Colonic mucosa (tissue), 4 donors: ENCODE results near the gene TAB2. TPM values are rescaled to one million over a fixed set of nuclear protein-coding genes. Genes with fewer than 3 reads are reported as not detected.

Experiments
- DNase-seq: peaks from one replicate; pipeline ENCODE4 v3.0.0-alpha.2; 2020
- H3K27ac ChIP-seq: fragments of 200-600 bp; one replicate; pipeline ENCODE4 v1.8.0; 2021
- H3K27me3 ChIP-seq: fragments of 200-600 bp; one replicate; pipeline ENCODE4 v1.8.0; 2021
- H3K36me3 ChIP-seq: fragments of 200-600 bp; one replicate; pipeline ENCODE4 v1.8.0; 2021
- H3K4me1 ChIP-seq: fragments of 200-600 bp; one replicate; pipeline ENCODE4 v1.8.0; 2021; ENCODE audit warnings: mild to moderate bottlenecking
- H3K4me3 ChIP-seq: fragments of 200-600 bp; one replicate; pipeline ENCODE4 v1.8.0; 2021
- H3K9ac ChIP-seq, 2 donors: one replicate each; pipeline ENCODE4 v1.7.0; 2013; ENCODE audit warnings: control low read depth in 2 of 2, low read depth in 2 of 2, low read length in 2 of 2
- H3K9me3 ChIP-seq: fragments of 200-600 bp; one replicate; pipeline ENCODE4 v1.8.0; 2021
- CTCF ChIP-seq: fragments of 200-600 bp; IDR thresholded peaks from one replicate; pipeline ENCODE4 v1.8.0; 2022; ENCODE audit warnings: antibody characterized with exemption, mild to moderate bottlenecking
- intact Hi-C: fragments of 100-400 bp; cut with DNase I; formaldehyde crosslinking; loops from one replicate; pipeline ENCODE4 v1.14.1; 2022
- total RNA-seq, 2 donors: library from RNA; stranded (reverse); fragmentation: NEBNext Ultra II Directional in 1 of 2; extraction: Animal tissue kit (Norgen Biotek cat#: 25700) in 1 of 2; gene quantifications; one replicate each; pipeline ENCODE4 v1.2.1, GENCODE V29; 2021
- donor health status: healthy.
- donor health status: DM: no; HTN: no; CAD: no.
- donor health status: DM: no; HTN: no; CAD: no.

TAB2 gene
- total RNA-seq, 2 donors from 2014 or later: 36.7 to 81.3 TPM

GRCh38 chr6:149273318-149273717 is 44.2 kb upstream of the TAB2 start:
- Histone ChIP-seq H3K9ac (no peak overlapping the region), H3K36me3 (no peaks in the 10 kb centered on the region), H3K4me1 (no peaks in the 10 kb centered on the region), H3K27ac (no peak overlapping the region), H3K4me3 (no peak overlapping the region), H3K27me3 (no peaks in the 10 kb centered on the region), H3K9me3 (no peaks in the 10 kb centered on the region)
- no peak for TF ChIP-seq CTCF
- intact Hi-C loops: no loop called here
- no peak for DNase-seq

GRCh38 chr6:149275621-149276020 is 41.9 kb upstream of the TAB2 start:
- Histone ChIP-seq H3K27ac (no peak overlapping the region), H3K9ac (no peak overlapping the region), H3K4me3 (no peak overlapping the region), H3K36me3 (no peaks in the 10 kb centered on the region), H3K9me3 (no peaks in the 10 kb centered on the region), H3K27me3 (no peaks in the 10 kb centered on the region), H3K4me1 (no peaks in the 10 kb centered on the region)
- TF ChIP-seq CTCF: no peak
- DNase-seq: no peak
- intact Hi-C loops: no loop called here

DNA sequence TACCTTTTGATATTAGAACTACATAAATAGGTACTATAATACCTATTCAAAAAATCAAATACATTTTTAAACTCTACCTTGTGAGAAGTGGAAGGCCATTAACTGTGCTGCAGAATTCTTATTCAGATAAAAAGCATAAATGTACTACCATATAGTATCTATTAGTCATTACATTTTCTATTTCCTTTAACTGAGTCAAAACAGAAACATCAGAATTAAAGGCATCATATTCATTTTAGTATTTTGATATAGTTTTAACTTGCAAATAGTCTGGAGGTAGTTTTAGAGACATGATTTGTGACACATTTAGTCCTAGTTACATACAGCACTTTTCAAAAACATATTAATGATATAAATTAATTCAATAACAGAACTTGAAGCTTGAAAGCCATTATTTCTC is 39.9 kb upstream of the TAB2 start:
- no peak for TF ChIP-seq CTCF
- no peak for DNase-seq
- no peak overlapping the region for H3K4me3 ChIP-seq
- no peaks in the 10 kb centered on the region for H3K9me3 ChIP-seq
- H3K4me1 ChIP-seq: no peaks in the 10 kb centered on the region
- H3K36me3 ChIP-seq: no peaks in the 10 kb centered on the region
- H3K27ac ChIP-seq: no peak overlapping the region
- no peak overlapping the region for H3K9ac ChIP-seq
- no peaks in the 10 kb centered on the region for H3K27me3 ChIP-seq
- intact Hi-C loops: no loop called here

- Histone ChIP-seq H3K27me3 (no peaks in the 10 kb centered on the region), H3K4me3 (no peak overlapping the region), H3K9me3 (no peaks in the 10 kb centered on the region), H3K36me3 (no peaks in the 10 kb centered on the region), H3K9ac (no peak overlapping the region), H3K4me1 (no peaks in the 10 kb centered on the region), H3K27ac (no peak overlapping the region)
- no peak for TF ChIP-seq CTCF
- DNase-seq: no peak
- intact Hi-C loops: no loop called here
These were observed 38.5 kb upstream of the TAB2 start for GRCh38 chr6:149278997-149279396.

- Histone ChIP-seq H3K9ac (no peak overlapping the region), H3K36me3 (no peaks in the 10 kb centered on the region), H3K27me3 (no peaks in the 10 kb centered on the region), H3K4me3 (no peak overlapping the region), H3K27ac (no peak overlapping the region), H3K4me1 (no peaks in the 10 kb centered on the region), H3K9me3 (no peaks in the 10 kb centered on the region)
- TF ChIP-seq CTCF: no peak
- intact Hi-C loops: no loop called here
- DNase-seq: no peak
These were observed 32.6 kb upstream of the TAB2 start for GRCh38 chr6:149284904-149285303.

DNA sequence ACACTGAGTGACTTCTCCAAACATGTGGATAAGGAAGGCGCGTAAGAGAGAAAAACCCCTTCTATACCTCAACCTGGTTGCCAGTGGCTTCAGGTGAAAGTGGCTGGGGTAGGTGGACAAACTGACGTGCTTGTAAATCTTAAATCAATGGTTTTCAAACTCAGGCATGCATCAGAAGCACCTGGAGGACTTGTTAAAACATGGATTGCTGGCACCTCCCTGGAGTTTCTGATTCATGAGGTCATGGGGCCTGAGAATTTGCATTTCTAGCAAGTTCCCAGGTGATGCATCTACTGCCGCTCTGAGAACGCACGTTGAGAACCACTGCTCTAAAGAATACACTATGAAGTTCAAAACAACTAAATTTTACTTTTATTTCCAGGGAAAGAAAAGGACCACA is 31.9 kb upstream of the TAB2 start:
- H3K4me3 ChIP-seq: no peak overlapping the region
- intact Hi-C loops: no loop called here
- no peak for TF ChIP-seq CTCF

More for the DNA sequence above, 31.9 kb upstream of the TAB2 start:
- Histone ChIP-seq H3K4me1 (no peaks in the 10 kb centered on the region), H3K27me3 (no peaks in the 10 kb centered on the region), H3K36me3 (no peaks in the 10 kb centered on the region), H3K9ac (no peak overlapping the region), H3K27ac (no peak overlapping the region), H3K9me3 (no peaks in the 10 kb centered on the region)
- DNase-seq: no peak
